Measurements from ENCODE around the gene TMEM271.
"Not testable (repeated sequence)": the region's sequence is repeated elsewhere in the genome, so short reads cannot be mapped to it uniquely, and the experiment has no call there.

TMEM271 gene

DNA sequence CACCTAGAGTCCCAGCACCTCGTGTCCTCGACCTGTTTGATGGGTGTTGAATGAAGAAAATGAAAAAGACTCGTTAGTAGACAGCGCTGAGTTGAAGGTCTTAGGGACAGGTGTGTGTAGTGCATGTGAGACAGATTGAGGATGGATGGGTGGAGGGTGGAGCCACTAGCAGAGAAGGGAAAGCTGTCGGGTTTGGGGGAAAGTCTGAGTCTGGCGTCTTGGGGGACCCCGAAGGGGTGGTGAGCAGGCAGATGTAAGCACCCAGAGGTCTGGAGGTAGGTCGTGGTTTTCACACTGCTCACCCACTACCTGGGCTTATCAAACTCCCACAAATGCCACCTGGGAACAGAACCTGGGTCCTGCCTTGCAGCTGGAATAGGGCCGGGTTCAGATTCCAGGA is 16.0 kb downstream of the TMEM271 start:
- TF ChIP-seq, protein P1, sequence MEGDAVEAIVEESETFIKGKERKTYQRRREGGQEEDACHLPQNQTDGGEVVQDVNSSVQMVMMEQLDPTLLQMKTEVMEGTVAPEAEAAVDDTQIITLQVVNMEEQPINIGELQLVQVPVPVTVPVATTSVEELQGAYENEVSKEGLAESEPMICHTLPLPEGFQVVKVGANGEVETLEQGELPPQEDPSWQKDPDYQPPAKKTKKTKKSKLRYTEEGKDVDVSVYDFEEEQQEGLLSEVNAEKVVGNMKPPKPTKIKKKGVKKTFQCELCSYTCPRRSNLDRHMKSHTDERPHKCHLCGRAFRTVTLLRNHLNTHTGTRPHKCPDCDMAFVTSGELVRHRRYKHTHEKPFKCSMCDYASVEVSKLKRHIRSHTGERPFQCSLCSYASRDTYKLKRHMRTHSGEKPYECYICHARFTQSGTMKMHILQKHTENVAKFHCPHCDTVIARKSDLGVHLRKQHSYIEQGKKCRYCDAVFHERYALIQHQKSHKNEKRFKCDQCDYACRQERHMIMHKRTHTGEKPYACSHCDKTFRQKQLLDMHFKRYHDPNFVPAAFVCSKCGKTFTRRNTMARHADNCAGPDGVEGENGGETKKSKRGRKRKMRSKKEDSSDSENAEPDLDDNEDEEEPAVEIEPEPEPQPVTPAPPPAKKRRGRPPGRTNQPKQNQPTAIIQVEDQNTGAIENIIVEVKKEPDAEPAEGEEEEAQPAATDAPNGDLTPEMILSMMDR (IDR thresholded peaks at IDR 0.05; ENCODE audit: low read depth, low read length, missing control alignments): no peak
- no peak for DNase-seq (ENCODE audit: low read depth)
- no peak overlapping the region for H3K4me3 ChIP-seq (ENCODE audit: low read depth, low read length)

DNA sequence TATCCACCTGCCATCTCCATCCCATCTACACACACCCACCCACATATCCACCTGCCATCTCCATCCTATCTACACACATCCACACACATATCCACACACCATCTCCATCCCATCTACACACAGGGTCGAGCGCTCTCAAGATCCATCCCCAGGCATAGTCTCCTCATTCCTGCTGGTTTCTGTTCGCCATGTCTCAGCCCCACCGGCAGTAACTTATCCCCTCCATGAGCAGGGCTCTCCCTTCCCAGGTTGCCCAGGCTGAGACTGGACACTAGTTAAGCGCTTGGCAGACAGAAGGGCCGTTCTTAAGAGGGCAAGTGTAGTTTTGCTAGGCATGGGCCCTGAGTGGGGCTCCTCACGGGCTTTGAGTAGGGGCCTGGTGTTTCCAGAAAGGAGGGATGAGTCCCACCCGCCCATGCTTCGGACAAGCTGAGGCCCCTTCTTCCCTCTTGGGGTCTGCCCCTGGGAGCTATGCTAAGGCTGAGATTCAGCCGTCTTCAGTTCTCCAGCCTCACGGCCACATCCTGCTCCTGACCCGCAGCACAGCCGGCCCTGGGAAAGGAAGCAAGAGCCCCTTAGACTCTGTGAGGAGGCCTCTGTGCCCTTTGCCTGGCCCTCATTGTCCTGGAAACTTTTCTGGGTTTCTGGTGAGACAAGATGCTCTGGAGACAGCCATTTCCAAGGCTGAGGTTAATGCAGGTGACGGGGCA is 20.4 kb downstream of the TMEM271 start:
- no peak for DNase-seq (ENCODE audit: low read depth)
- H3K4me3 ChIP-seq (ENCODE audit: low read depth, low read length): no peak overlapping the region
- TF ChIP-seq, protein P1 (IDR thresholded peaks at IDR 0.05; ENCODE audit: low read depth, low read length, missing control alignments): no peak

DNA sequence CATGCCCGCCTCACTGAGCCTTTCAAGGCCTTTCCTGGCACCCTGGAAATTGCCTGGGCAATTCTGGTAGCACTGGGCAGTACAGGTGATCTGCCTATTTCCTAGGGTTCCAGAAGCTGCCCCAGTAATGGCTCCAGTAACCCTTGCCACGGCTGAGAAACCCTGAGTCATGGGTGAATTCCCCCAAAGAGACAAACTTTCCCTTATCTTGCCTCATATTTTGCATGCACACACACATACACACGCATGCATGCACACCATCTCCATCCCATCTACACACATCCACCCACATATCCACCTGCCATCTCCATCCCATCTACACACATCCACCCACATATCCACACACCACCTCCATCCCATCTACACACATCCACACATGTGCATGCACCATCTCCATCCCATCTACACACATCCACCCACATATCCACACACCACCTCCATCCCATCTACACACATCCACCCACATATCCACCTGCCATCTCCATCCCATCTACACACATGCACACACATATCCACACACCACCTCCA is 21.2 kb downstream of the TMEM271 start:
- DNase-seq (ENCODE audit: low read depth); H3K4me3 ChIP-seq (ENCODE audit: low read depth, low read length): not testable (repeated sequence)

DNA sequence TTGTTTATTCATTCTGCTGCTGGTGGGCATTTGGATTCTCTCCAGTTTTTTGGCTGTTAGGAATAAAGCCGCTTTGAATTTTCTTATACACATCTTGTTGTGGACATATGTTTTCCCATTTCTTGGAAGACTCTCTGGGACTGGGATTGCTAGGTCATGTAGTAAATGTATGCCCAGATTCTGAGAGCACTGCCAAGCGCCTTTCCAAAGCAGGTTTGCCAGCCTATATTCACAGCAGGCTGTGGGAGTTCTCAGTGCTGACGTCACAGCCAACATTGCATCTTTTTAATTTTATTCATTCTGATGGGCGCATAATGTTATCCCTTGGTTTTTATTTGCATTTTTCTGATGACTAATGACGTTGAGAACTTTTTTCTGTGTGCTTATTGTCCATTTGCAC is 24.1 kb downstream of the TMEM271 start:
- TF ChIP-seq, protein P1 (IDR thresholded peaks at IDR 0.05; ENCODE audit: low read depth, low read length, missing control alignments): no peak
- no peak overlapping the region for H3K4me3 ChIP-seq (ENCODE audit: low read depth, low read length)
- no peak for DNase-seq (ENCODE audit: low read depth)

DNA sequence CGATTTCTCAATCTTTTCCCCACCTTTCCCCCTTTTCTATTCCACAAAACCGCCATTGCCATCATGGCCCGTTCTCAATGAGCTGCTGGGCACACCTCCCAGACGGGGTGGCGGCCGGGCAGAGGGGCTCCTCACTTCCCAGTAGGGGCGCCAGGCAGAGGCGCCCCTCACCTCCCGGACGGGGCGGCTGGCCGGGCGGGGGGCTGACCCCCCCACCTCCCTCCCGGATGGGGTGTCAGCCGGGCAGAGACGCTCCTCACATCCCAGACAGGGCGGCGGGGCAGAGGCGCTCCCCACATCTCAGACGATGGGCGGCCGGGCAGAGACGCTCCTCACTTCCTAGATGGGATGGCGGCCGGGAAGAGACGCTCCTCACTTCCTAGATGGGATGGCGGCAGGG is 25.8 kb downstream of the TMEM271 start:
- DNase-seq (ENCODE audit: low read depth): not testable (repeated sequence)

DNA sequence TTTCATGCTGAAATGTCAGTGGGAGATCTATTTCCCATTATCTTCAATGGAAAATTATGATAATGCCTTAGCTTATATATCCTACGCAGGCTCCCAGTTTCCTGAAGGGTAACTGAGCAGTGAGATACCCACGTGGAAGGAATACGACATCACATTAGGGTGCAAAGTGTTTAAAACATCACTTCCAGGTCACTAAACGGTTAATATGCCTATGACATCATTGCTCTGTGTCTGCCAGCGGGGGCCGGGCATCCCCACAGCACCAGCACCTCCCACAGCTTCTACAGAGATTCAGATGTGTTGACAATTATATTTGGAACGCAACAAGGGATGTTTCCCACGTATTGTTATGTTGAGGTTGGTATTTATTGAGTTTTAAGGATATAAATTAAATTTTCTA is 27.1 kb downstream of the TMEM271 start:
- no peak for DNase-seq (ENCODE audit: low read depth)
- no peak overlapping the region for H3K4me3 ChIP-seq (ENCODE audit: low read depth, low read length)
- TF ChIP-seq, protein P1 (IDR thresholded peaks at IDR 0.05; ENCODE audit: low read depth, low read length, missing control alignments): no peak

More for the DNA sequence above, 25.8 kb downstream of the TMEM271 start:
- not testable (repeated sequence) for H3K4me3 ChIP-seq (ENCODE audit: low read depth, low read length)

DNA sequence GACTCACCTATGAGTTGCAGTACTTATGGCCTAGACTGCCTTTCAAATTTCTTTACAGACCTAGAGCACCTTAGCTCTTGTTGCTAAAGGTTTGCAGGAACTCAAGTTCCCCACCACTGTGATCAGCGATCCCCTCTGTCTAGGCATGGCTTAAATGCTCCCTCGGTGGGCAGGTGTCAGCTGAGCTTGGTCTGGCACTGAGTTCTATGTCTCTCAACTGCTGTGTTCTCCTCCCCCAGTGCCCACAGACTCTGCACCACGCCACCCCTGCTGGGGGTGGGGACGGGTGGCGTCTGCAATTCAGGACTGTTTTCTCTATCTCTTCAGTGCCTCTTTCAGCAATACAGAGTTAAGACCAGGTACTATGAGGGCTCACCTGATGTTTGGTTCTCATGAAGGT is 30.5 kb downstream of the TMEM271 start:
- H3K4me3 ChIP-seq (ENCODE audit: low read depth, low read length): no peak overlapping the region
- TF ChIP-seq, protein P1 (IDR thresholded peaks at IDR 0.05; ENCODE audit: low read depth, low read length, missing control alignments): no peak
- DNase-seq (ENCODE audit: low read depth): no peak

DNA sequence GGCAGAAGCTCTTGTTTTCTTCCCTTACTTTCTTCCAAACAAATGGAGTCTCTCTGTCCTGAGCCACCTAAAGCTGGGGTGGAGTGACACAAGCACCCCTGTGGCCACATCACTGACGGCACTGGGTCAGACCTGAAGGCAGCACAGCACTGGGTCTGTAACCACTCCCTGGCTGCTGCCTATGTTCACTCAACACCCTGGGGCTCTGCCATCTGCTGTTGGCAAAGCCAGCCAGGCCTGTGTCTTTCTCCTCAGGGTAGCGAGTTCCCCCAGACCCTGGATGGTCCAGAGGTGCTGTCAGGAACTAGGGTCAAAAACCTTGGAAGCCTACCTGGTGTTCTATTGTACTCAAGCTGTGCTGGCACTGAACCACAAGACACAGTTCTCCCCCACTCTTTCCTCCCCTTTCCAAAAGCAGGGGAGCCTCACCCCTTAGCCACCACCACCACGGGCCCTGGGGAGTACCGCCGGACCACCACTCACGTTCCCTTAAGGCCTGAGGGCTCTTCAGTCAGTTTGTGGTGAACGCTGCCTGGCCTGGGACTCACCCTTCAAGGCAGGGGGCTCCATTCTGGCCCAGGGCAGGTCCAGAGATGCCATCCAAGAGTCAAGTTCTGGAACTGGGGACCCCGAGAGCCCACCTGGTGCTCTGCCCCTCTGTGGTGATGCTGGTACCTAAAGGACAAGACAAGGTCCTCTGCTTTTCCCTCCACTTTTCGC is 31.5 kb downstream of the TMEM271 start:
- TF ChIP-seq, protein P1 (IDR thresholded peaks at IDR 0.05; ENCODE audit: low read depth, low read length, missing control alignments): no peak
- H3K4me3 ChIP-seq (ENCODE audit: low read depth, low read length): no peak overlapping the region
- DNase-seq (ENCODE audit: low read depth): no peak

Data from GM12864 (cell line).